Measurements from ENCODE around the gene GNG12. TPM values are rescaled to one million over a fixed set of nuclear protein-coding genes. Genes with fewer than 3 reads are reported as not detected.

GNG12 gene
- total RNA-seq, 1 experiment from 2014 or later: 14.3 TPM

DNA sequence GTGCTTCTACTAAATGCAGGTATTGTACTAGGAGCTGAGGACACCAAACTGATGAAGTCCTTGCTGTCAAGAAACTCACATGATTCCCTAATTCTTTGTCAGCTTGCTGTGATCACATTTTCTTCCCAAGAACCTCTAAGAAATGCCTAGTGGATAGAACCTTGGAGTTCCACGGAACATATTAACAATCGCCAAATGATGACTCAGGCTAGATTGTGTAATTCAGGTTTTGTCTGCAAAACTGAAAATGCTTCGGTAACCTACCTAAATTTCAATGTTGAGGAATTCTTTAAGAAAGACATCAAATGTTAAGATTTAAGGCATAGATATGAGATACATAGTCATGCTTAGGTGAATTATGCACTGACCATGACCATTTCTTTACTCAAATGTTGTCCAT, 150.0 kb downstream of the GNG12 start:
- no peak overlapping the region for H2BK15ac ChIP-seq (ENCODE audit: low read depth, low read length)

More for the DNA sequence above, 150.0 kb downstream of the GNG12 start:
- H3T11ph ChIP-seq (ENCODE audit: low read length): no peak overlapping the region
- no peak for DNase-seq
- H4K91ac ChIP-seq (ENCODE audit: insufficient read length, low read depth, low read length): no peak overlapping the region
- H4K5ac ChIP-seq (ENCODE audit: insufficient read length, low read depth, low read length): no peak overlapping the region
- Mint-ChIP-seq H3K27me3 (ENCODE audit: low read depth) (peaks cover 3% of the 10 kb centered on the region; the same call in 1 of the 2 replicates), H3K36me3 (ENCODE audit: insufficient read depth in 1 of 3, low read depth in 3 of 3) (peaks cover 3 to 12% (median 7%) of the 10 kb centered on the region in 3 experiments), H3K27ac (no peak overlapping the region), H3K4me1 (peaks cover 21% of the 10 kb centered on the region in 2 experiments), H3K4me3 (no peak overlapping the region; a peak in 1 of 5 replicates), H3K9me3 (no peaks in the 10 kb centered on the region; a peak in 1 of 5 replicates)
- no peak overlapping the region for H2BK20ac ChIP-seq (ENCODE audit: low read depth, low read length, poor library complexity, severe bottlenecking)
- H3K9me3 ChIP-seq (ENCODE audit: control insufficient read depth, low read depth, low read length): no peaks in the 10 kb centered on the region
- H3K27me3 ChIP-seq (ENCODE audit: insufficient read depth, low read length): no peaks in the 10 kb centered on the region
- no peak overlapping the region for H2AFZ ChIP-seq (ENCODE audit: low read length)
- peaks cover 5% of the 10 kb centered on the region for H3K23me2 ChIP-seq (ENCODE audit: insufficient read length, low read depth, low read length, poor library complexity, severe bottlenecking)
- TF ChIP-seq, protein P1, sequence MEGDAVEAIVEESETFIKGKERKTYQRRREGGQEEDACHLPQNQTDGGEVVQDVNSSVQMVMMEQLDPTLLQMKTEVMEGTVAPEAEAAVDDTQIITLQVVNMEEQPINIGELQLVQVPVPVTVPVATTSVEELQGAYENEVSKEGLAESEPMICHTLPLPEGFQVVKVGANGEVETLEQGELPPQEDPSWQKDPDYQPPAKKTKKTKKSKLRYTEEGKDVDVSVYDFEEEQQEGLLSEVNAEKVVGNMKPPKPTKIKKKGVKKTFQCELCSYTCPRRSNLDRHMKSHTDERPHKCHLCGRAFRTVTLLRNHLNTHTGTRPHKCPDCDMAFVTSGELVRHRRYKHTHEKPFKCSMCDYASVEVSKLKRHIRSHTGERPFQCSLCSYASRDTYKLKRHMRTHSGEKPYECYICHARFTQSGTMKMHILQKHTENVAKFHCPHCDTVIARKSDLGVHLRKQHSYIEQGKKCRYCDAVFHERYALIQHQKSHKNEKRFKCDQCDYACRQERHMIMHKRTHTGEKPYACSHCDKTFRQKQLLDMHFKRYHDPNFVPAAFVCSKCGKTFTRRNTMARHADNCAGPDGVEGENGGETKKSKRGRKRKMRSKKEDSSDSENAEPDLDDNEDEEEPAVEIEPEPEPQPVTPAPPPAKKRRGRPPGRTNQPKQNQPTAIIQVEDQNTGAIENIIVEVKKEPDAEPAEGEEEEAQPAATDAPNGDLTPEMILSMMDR (conservative IDR thresholded peaks at IDR 0.05): no peak
- peaks cover 6% of the 10 kb centered on the region; the same call in 1 of the 2 replicates for H3K4me1 ChIP-seq (ENCODE audit: insufficient read depth, low read length)
- H3K79me2 ChIP-seq (ENCODE audit: insufficient read depth, low read length): no peaks in the 10 kb centered on the region
- no peak overlapping the region for H3K56ac ChIP-seq (ENCODE audit: insufficient read length, low read depth, low read length)
- no CpG with 5 or more reads among the region's 3 CpGs for WGBS (ENCODE audit: extremely low coverage, insufficient read length, low lambda C conversion rate)
- no peak overlapping the region for H3K9ac ChIP-seq (ENCODE audit: extremely low read depth, insufficient read length, low read length)
- no peak overlapping the region for H4K8ac ChIP-seq (replicated peaks; ENCODE audit: insufficient read length, low read depth, low read length)
- H4K20me1 ChIP-seq (ENCODE audit: control insufficient read depth, insufficient read depth, insufficient read length): no peaks in the 10 kb centered on the region
- no peak overlapping the region for H2BK120ac ChIP-seq (ENCODE audit: low read depth, low read length, poor library complexity, severe bottlenecking)
- no peak overlapping the region for H3K23ac ChIP-seq (ENCODE audit: insufficient read length, low read depth, low read length)
- H3K4ac ChIP-seq (ENCODE audit: low read depth, low read length): no peak overlapping the region
- H3K27ac ChIP-seq (ENCODE audit: insufficient read length, low read depth, low read length): no peak overlapping the region
- no peak overlapping the region for H2AK5ac ChIP-seq (ENCODE audit: insufficient read length, low read length)
- H3K18ac ChIP-seq (ENCODE audit: insufficient read length, low read depth, low read length): no peak overlapping the region
- no peaks in the 10 kb centered on the region for H3K79me1 ChIP-seq (ENCODE audit: insufficient read depth, low read depth, low read length, poor library complexity, severe bottlenecking)
- no peak overlapping the region for H2BK5ac ChIP-seq (ENCODE audit: insufficient read length, low read length)
- H3K14ac ChIP-seq (ENCODE audit: insufficient read depth, low read length): no peak overlapping the region
- H3K4me2 ChIP-seq (ENCODE audit: insufficient read depth, insufficient read length, low read length): no peak overlapping the region
- H2BK12ac ChIP-seq (ENCODE audit: insufficient read length, low read depth, low read length): no peak overlapping the region

All from H9 (cell line).